Gastrocnemius medialis (tissue), 4 donors: ENCODE results near the gene SF1. TPM values are rescaled to one million over a fixed set of nuclear protein-coding genes. Genes with fewer than 3 reads are reported as not detected.

Experiments used
- ATAC-seq, 2 donors: fragments of 150-250 bp; one replicate each; pipeline ENCODE4 v1.9.1; 2016
- DNase-seq, 2 donors: peaks; one replicate each; pipeline ENCODE4 v3.0.0-alpha.2; 2019
- H3K27ac ChIP-seq, 4 donors: fragments of 200-600 bp; sonication (generic); 1 replicate in 1 of 4; 2 replicates in 3 of 4; pipeline ENCODE4 v1.5.1; 2016 to 2018; ENCODE audit warnings: mild to moderate bottlenecking in 2 of 4, moderate library complexity in 1 of 4
- H3K27me3 ChIP-seq, 3 donors: fragments of 200-600 bp; sonication (generic) in 2 of 3; 1 replicate in 1 of 3; 2 replicates in 2 of 3; pipeline versions ENCODE4 v1.5.1 to v1.6.0; 2016 to 2019; ENCODE audit warnings: mild to moderate bottlenecking in 1 of 3, moderate library complexity in 1 of 3
- H3K36me3 ChIP-seq, 2 donors: fragments of 200-600 bp; sonication (generic) in 1 of 2; one replicate each; pipeline ENCODE4 v1.5.1; 2017 to 2018
- H3K4me1 ChIP-seq, 2 donors: fragments of 200-600 bp; sonication (generic) in 1 of 2; one replicate each; pipeline ENCODE4 v1.5.1; 2016 to 2017; ENCODE audit warnings: mild to moderate bottlenecking in 2 of 2
- H3K4me3 ChIP-seq, 4 donors: fragments of 200-600 bp; sonication (generic) in 3 of 4; 1 replicate in 1 of 4; 2 replicates in 3 of 4; pipeline ENCODE4 v1.5.1; 2016 to 2019; ENCODE audit warnings: mild to moderate bottlenecking in 2 of 4
- H3K9me3 ChIP-seq, 3 donors: fragments of 200-600 bp; sonication (generic) in 2 of 3; 1 replicate in 1 of 3; 2 replicates in 2 of 3; pipeline ENCODE4 v1.5.1; 2016 to 2019
- CTCF ChIP-seq, 5 experiments: fragments of 450-650 bp in 3 of 5; fragments of 200-600 bp in 2 of 5; sonication (generic) in 2 of 5; IDR thresholded peaks in 4 of 5; conservative IDR thresholded peaks in 1 of 5; 1 replicate in 4 of 5; 2 replicates in 1 of 5; pipeline ENCODE4 v1.5.1; 2016 to 2019; ENCODE audit warnings: antibody characterized with exemption in 5 of 5, mild to moderate bottlenecking in 3 of 5, moderate library complexity in 3 of 5
- POLR2A ChIP-seq, 2 donors: fragments of 450-650 bp; IDR thresholded peaks; one replicate each; pipeline ENCODE4 v1.6.1; 2017; ENCODE audit warnings: antibody characterized with exemption in 2 of 2, mild to moderate bottlenecking in 2 of 2, moderate library complexity in 2 of 2
- in situ Hi-C, 4 donors: fragments of 200-750 bp; cut with MboI; loops; one replicate each; pipeline versions ENCODE4 v1.15.0 to v1.8.0; 2017; ENCODE audit warnings: low sequenced_read_pairs in 4 of 4
- intact Hi-C: fragments of 100-400 bp; cut with DNase I; formaldehyde crosslinking; loops from one replicate; pipeline ENCODE4 v1.15.1; 2023; ENCODE audit warnings: low total_unique reads
- total RNA-seq, 4 donors: library from RNA; depleted of rRNA; stranded (reverse); fragments of >200 nt; gene quantifications; one replicate each; pipeline versions ENCODE4 v1.1.0 to v1.2.3, GENCODE V29; 2016

SF1 gene
- total RNA-seq, 4 donors from 2014 or later, result 171 to 249 (median 193) TPM

- in situ Hi-C loops, result no loop called here
- Histone ChIP-seq H3K27me3 (no peaks in the 10 kb centered on the region), H3K9me3 (no peaks in the 10 kb centered on the region), H3K36me3 (peaks cover 0 to 6% of the 10 kb centered on the region in 2 donors), H3K4me3 (no peak overlapping the region), H3K4me1 (no peaks in the 10 kb centered on the region), H3K27ac (no peak overlapping the region)
- DNase-seq (no peak), ATAC-seq (no peak)
- TF ChIP-seq POLR2A (IDR thresholded peaks at IDR 0.05) (no peak), CTCF (IDR thresholded peaks at IDR 0.05 in 4 of 5, conservative IDR thresholded peaks at IDR 0.05 in 1 of 5) (no peak)
- intact Hi-C loops, result no loop called here
These were observed 18.6 kb upstream of the SF1 start for GRCh38 chr11:64796757-64797541.

GRCh38 chr11:64796047-64796756, 17.9 kb upstream of the SF1 start:
- TF ChIP-seq POLR2A (IDR thresholded peaks at IDR 0.05) (no peak), CTCF (IDR thresholded peaks at IDR 0.05 in 4 of 5, conservative IDR thresholded peaks at IDR 0.05 in 1 of 5) (no peak)
- Histone ChIP-seq H3K36me3 (peaks cover 0 to 6% of the 10 kb centered on the region in 2 donors), H3K9me3 (no peaks in the 10 kb centered on the region), H3K27ac (no peak overlapping the region), H3K4me3 (no peak overlapping the region), H3K4me1 (no peaks in the 10 kb centered on the region), H3K27me3 (no peaks in the 10 kb centered on the region)
- no peak for ATAC-seq
- in situ Hi-C loops, result no loop called here
- intact Hi-C loops, result no loop called here
- no peak for DNase-seq

GRCh38 chr11:64794526-64794925, 16.2 kb upstream of the SF1 start:
- ATAC-seq (no peak), DNase-seq (no peak)
- intact Hi-C loops, result no loop called here
- no peak overlapping the region for H3K27ac ChIP-seq
- in situ Hi-C loops, result no loop called here
- no peaks in the 10 kb centered on the region for H3K4me1 ChIP-seq
- H3K4me3 ChIP-seq, result no peak overlapping the region
- peaks cover 0 to 11% of the 10 kb centered on the region in 2 donors for H3K36me3 ChIP-seq
- no peaks in the 10 kb centered on the region for H3K9me3 ChIP-seq
- no peaks in the 10 kb centered on the region for H3K27me3 ChIP-seq
- no peak for TF ChIP-seq CTCF (IDR thresholded peaks at IDR 0.05 in 4 of 5, conservative IDR thresholded peaks at IDR 0.05 in 1 of 5)
- no peak for TF ChIP-seq POLR2A (IDR thresholded peaks at IDR 0.05)

GRCh38 chr11:64793271-64794160, 15.2 kb upstream of the SF1 start:
- in situ Hi-C loops (no loop called here), intact Hi-C loops (no loop called here)
- DNase-seq, result no peak
- TF ChIP-seq POLR2A (IDR thresholded peaks at IDR 0.05) (no peak), CTCF (IDR thresholded peaks at IDR 0.05 in 4 of 5, conservative IDR thresholded peaks at IDR 0.05 in 1 of 5) (no peak)
- H3K36me3 ChIP-seq, result peaks cover 0 to 12% of the 10 kb centered on the region in 2 donors
- H3K4me3 ChIP-seq, result no peak overlapping the region
- ATAC-seq, result no peak
- peak overlapping the region in 3 of 4 donors; percentile 33 to 35 (median 34) for H3K27ac ChIP-seq
- no peaks in the 10 kb centered on the region for H3K9me3 ChIP-seq
- no peaks in the 10 kb centered on the region for H3K27me3 ChIP-seq
- no peaks in the 10 kb centered on the region for H3K4me1 ChIP-seq
